ENCODE results near the gene PAGE5.

The PAGE5 gene

GRCh38 chrX:55201930-55202579 is 18.1 kb upstream of the PAGE5 start:
- Histone ChIP-seq H3K4me3 (ENCODE audit: low read length) (no peak overlapping the region), H3K27me3 (ENCODE audit: control insufficient read depth, low read length) (no peaks in the 10 kb centered on the region), H3K9me3 (ENCODE audit: control insufficient read depth, insufficient read depth, low read length) (no peaks in the 10 kb centered on the region), H4K20me1 (ENCODE audit: control insufficient read depth, insufficient read depth, low read depth, low read length) (no peaks in the 10 kb centered on the region), H3F3A (ENCODE audit: control insufficient read depth, insufficient read depth) (no peaks in the 10 kb centered on the region), H3K36me3 (ENCODE audit: control insufficient read depth, low read length) (no peaks in the 10 kb centered on the region), H3K9me2 (replicated peaks; ENCODE audit: control insufficient read depth, low read length) (no peaks in the 10 kb centered on the region), H3K4me2 (ENCODE audit: low read length) (no peak overlapping the region), H3K27ac (ENCODE audit: low read depth, low read length) (no peak overlapping the region), H3K79me2 (ENCODE audit: control insufficient read depth, low read length) (no peaks in the 10 kb centered on the region), H3K4me1 (ENCODE audit: control insufficient read depth, low read length) (no peaks in the 10 kb centered on the region)
- TF ChIP-seq CTCF (IDR thresholded peaks at IDR 0.05; ENCODE audit: low read depth, low read length, poor library complexity, severe bottlenecking) = no peak
- no peak for TF ChIP-seq EZH2phosphoT487 (IDR thresholded peaks at IDR 0.05; ENCODE audit: borderline replicate concordance, low read length)

- Histone ChIP-seq H3K9me3 (ENCODE audit: control insufficient read depth, insufficient read depth, low read length) (no peaks in the 10 kb centered on the region), H4K20me1 (ENCODE audit: control insufficient read depth, insufficient read depth, low read depth, low read length) (no peaks in the 10 kb centered on the region), H3K36me3 (ENCODE audit: control insufficient read depth, low read length) (no peaks in the 10 kb centered on the region)
These were observed 13.8 kb upstream of the PAGE5 start for GRCh38 chrX:55206162-55206941.

GRCh38 chrX:55210931-55211677 is 9.0 kb upstream of the PAGE5 start:
- Histone ChIP-seq H3K36me3 (ENCODE audit: control insufficient read depth, low read length) (no peaks in the 10 kb centered on the region), H3K4me2 (ENCODE audit: low read length) (no peak overlapping the region), H3F3A (ENCODE audit: control insufficient read depth, insufficient read depth) (no peaks in the 10 kb centered on the region), H3K4me1 (ENCODE audit: control insufficient read depth, low read length) (no peaks in the 10 kb centered on the region), H3K79me2 (ENCODE audit: control insufficient read depth, low read length) (no peaks in the 10 kb centered on the region), H3K27ac (ENCODE audit: low read depth, low read length) (no peak overlapping the region), H3K9me3 (ENCODE audit: control insufficient read depth, insufficient read depth, low read length) (no peaks in the 10 kb centered on the region), H3K9me2 (replicated peaks; ENCODE audit: control insufficient read depth, low read length) (no peaks in the 10 kb centered on the region), H3K4me3 (ENCODE audit: low read length) (no peak overlapping the region), H4K20me1 (ENCODE audit: control insufficient read depth, insufficient read depth, low read depth, low read length) (no peaks in the 10 kb centered on the region), H3K27me3 (ENCODE audit: control insufficient read depth, low read length) (no peaks in the 10 kb centered on the region)
- TF ChIP-seq EZH2phosphoT487 (IDR thresholded peaks at IDR 0.05; ENCODE audit: borderline replicate concordance, low read length) (no peak), CTCF (IDR thresholded peaks at IDR 0.05; ENCODE audit: low read depth, low read length, poor library complexity, severe bottlenecking) (no peak)

More at GRCh38 chrX:55206162-55206941, 13.8 kb upstream of the PAGE5 start:
- Histone ChIP-seq H3F3A (ENCODE audit: control insufficient read depth, insufficient read depth) (no peaks in the 10 kb centered on the region), H3K9me2 (replicated peaks; ENCODE audit: control insufficient read depth, low read length) (no peaks in the 10 kb centered on the region), H3K79me2 (ENCODE audit: control insufficient read depth, low read length) (no peaks in the 10 kb centered on the region), H3K4me2 (ENCODE audit: low read length) (no peak overlapping the region), H3K4me3 (ENCODE audit: low read length) (no peak overlapping the region), H3K27ac (ENCODE audit: low read depth, low read length) (no peak overlapping the region), H3K4me1 (ENCODE audit: control insufficient read depth, low read length) (no peaks in the 10 kb centered on the region), H3K27me3 (ENCODE audit: control insufficient read depth, low read length) (no peaks in the 10 kb centered on the region)
- TF ChIP-seq EZH2phosphoT487 (IDR thresholded peaks at IDR 0.05; ENCODE audit: borderline replicate concordance, low read length) (no peak), CTCF (IDR thresholded peaks at IDR 0.05; ENCODE audit: low read depth, low read length, poor library complexity, severe bottlenecking) (no peak)
